ENCODE results near the gene INCA1.

DNA sequence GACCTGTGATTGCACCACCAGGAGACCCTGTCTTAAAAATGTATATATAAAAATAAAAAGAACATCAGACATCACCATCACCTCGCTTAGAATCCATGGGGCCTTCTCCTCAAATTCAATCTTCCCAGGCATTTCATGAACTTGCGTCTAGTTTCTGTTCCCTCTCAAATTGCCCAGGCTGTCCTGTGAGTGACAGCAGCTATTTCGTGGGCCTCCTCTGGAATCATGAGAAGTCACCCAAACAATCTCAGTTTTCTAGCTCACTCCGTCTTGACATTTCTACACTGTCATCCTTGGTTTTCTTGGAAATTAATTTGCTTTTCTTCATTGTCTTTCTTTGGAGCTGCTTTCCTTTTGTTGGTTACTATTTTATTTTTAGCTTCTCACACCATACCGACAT is 30.6 kb upstream of the INCA1 start:
- TF ChIP-seq, protein P1, sequence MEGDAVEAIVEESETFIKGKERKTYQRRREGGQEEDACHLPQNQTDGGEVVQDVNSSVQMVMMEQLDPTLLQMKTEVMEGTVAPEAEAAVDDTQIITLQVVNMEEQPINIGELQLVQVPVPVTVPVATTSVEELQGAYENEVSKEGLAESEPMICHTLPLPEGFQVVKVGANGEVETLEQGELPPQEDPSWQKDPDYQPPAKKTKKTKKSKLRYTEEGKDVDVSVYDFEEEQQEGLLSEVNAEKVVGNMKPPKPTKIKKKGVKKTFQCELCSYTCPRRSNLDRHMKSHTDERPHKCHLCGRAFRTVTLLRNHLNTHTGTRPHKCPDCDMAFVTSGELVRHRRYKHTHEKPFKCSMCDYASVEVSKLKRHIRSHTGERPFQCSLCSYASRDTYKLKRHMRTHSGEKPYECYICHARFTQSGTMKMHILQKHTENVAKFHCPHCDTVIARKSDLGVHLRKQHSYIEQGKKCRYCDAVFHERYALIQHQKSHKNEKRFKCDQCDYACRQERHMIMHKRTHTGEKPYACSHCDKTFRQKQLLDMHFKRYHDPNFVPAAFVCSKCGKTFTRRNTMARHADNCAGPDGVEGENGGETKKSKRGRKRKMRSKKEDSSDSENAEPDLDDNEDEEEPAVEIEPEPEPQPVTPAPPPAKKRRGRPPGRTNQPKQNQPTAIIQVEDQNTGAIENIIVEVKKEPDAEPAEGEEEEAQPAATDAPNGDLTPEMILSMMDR (IDR thresholded peaks at IDR 0.05), result no peak
- TF ChIP-seq POLR2A (IDR thresholded peaks at IDR 0.05), result no peak
